GM06990 (cell line): ENCODE data around the gene ZNF230.

Experiments used
- DNase-seq: peaks from one replicate; pipeline ENCODE4 v3.0.0-alpha.2; 2011; ENCODE audit not compliant: insufficient read length; ENCODE audit errors: extremely low read depth
- H3K27me3 ChIP-seq: replicated peaks from 2 replicates; pipeline ENCODE4 v1.6.0; 2011; ENCODE audit warnings: low read length; ENCODE audit not compliant: control insufficient read depth, insufficient read depth
- H3K36me3 ChIP-seq: 2 replicates; pipeline ENCODE4 v1.5.1; 2011; ENCODE audit warnings: low read length; ENCODE audit not compliant: control insufficient read depth, insufficient read depth
- H3K4me3 ChIP-seq: replicated peaks from 2 replicates; pipeline ENCODE4 v1.5.1; 2011; ENCODE audit warnings: low read depth, mild to moderate bottlenecking, control low read depth, low read length
- CTCF ChIP-seq: IDR thresholded peaks from 2 replicates; pipeline ENCODE4 v1.5.1; 2011; ENCODE audit warnings: low read length, control low read depth, mild to moderate bottlenecking, inconsistent platforms; ENCODE audit not compliant: insufficient read depth, poor library complexity, severe bottlenecking

The ZNF230 gene

DNA sequence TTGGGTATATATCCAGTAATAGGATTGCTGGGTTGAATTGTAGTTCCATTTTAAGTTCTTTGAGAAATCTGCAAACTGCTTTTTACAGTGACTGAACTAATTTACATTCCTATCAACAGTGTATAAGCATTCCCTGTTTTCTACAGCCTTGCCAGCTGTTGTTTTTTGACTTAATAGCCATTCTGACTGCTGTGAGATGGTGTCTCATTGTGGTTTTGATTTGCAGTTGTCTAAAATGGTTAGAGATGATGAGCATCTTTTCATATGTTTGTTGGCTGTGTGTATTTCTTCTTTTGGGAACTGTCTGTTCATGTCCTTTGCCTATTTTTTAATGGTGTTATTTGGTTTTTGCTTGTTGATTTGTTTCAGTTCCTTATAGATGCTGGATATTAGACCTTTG, 18.5 kb downstream of the ZNF230 start:
- DNase-seq, result no peak
- Histone ChIP-seq H3K36me3 (no peaks in the 10 kb centered on the region), H3K4me3 (no peak overlapping the region), H3K27me3 (no peaks in the 10 kb centered on the region)
- TF ChIP-seq CTCF, result no peak

GRCh38 chr19:44024900-44025216, 22.1 kb downstream of the ZNF230 start:
- peak overlapping the region; percentile 65 for H3K4me3 ChIP-seq
- no peak for DNase-seq
- no peaks in the 10 kb centered on the region for H3K27me3 ChIP-seq
- TF ChIP-seq CTCF, result no peak
- peaks cover 3% of the 10 kb centered on the region; the same call in 1 of the 2 replicates for H3K36me3 ChIP-seq

GRCh38 chr19:44025217-44025936, 22.6 kb downstream of the ZNF230 start, which contains the start of gene ZNF222:
ZNF222 (plus strand) TSS chr19:44025379; CDS start chr19:44025437, 58 bp downstream.
- Histone ChIP-seq H3K36me3 (peaks cover 3% of the 10 kb centered on the region; the same call in 1 of the 2 replicates), H3K4me3 (peak within 1 kb of the TSS; percentile 65)
- TF ChIP-seq CTCF, result no peak

DNA sequence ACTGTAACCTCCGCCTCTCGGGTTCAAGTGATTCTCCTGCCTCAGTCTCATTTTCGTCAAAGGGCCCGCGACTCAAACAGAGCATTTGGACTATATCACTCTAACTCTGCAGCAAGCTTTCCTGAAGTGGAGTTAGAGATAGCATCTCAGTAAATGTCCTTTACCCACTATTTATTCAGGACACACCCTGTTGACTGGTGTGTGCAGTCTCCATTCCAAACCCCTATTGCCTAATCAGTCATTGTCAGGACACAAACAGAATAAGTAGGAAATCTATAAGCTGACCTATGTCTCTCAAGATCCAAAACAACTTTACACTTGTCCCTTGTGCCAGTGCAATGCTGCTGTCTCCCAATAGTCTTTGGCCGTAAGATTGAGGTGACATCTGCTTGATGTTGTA, 23.9 kb downstream of the ZNF230 start:
- no peaks in the 10 kb centered on the region for H3K27me3 ChIP-seq
- no peak overlapping the region for H3K4me3 ChIP-seq
- H3K36me3 ChIP-seq, result peaks cover 3% of the 10 kb centered on the region; the same call in 1 of the 2 replicates
- no peak for DNase-seq
- TF ChIP-seq CTCF, result no peak

More at GRCh38 chr19:44025217-44025936, 22.6 kb downstream of the ZNF230 start, which contains the start of gene ZNF222:
- DNase-seq, result peak; percentile 75
- H3K27me3 ChIP-seq, result no peaks in the 10 kb centered on the region

DNA sequence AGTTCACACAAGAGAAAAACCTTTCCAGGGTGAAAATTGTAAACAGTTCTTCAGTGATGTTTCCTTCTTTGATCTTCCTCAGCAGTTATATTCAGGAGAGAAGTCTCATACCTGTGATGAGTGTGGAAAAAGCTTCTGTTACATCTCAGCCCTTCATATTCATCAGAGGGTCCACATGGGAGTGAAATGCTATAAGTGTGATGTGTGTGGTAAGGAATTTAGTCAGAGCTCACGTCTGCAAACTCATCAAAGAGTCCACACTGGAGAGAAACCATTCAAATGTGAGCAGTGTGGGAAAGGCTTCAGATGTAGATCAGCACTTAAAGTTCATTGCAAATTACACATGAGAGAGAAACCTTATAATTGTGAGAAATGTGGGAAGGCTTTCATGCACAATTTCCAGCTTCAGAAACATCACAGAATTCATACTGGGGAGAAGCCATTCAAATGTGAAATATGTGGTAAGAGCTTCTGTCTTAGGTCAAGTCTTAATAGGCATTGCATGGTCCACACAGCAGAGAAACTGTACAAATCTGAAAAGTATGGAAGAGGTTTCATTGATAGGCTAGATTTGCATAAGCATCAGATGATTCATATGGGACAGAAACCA, 29.3 kb downstream of the ZNF230 start:
- Histone ChIP-seq H3K27me3 (no peaks in the 10 kb centered on the region), H3K4me3 (no peak overlapping the region), H3K36me3 (peaks cover 7% of the 10 kb centered on the region)
- TF ChIP-seq CTCF, result no peak
- DNase-seq, result no peak

DNA sequence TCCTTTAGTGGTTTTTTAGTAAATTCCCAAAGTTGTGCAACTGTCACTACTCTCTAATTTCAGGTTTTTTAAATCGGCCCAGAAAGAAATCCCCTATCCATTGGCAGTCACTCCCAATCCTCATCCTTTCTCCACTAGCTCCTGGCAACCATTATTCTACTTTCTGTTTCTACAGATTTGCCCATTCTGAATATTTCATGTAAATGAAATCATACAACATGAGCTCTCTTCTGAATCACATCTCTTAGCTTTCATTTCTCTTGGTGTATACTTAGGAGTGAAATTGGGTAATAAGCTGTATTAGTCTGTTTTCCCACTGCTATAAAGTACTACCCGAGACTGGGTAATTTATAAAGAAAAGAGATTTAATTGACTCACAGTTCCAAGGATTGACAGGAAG, 39.4 kb downstream of the ZNF230 start:
- no peak overlapping the region for H3K4me3 ChIP-seq
- TF ChIP-seq CTCF, result no peak
- no peak for DNase-seq

More for the DNA sequence above, 39.4 kb downstream of the ZNF230 start:
- H3K36me3 ChIP-seq, result no peaks in the 10 kb centered on the region
- no peaks in the 10 kb centered on the region for H3K27me3 ChIP-seq
